HepG2 (cell line): ENCODE results near the gene SPACA4. TPM values are rescaled to one million over a fixed set of nuclear protein-coding genes. Genes with fewer than 3 reads are reported as not detected.

Experiments
- ATAC-seq: fragments of 200-7000 bp; cut with Tn5 transposase; 3 replicates; pipeline ENCODE4 v1.9.1; 2020; ENCODE audit warnings: mild to moderate bottlenecking, moderate library complexity
- BruUV-seq: library from RNA; stranded (reverse); fragments of 400-500 nt; replicated peaks from 2 replicates; lab custom pipeline; 2021; lab: Mats Ljungman, UMichigan
- CTCF ChIA-PET: fragments of 300-600 bp; formaldehyde crosslinking; extraction: SDS; loops from one replicate; lab custom pipeline; 2021; ENCODE audit warnings: low total read pairs, inconsistent platforms, low intra/inter-chr PET ratio; lab: Yijun Ruan, JAX
- POLR2A ChIA-PET: fragments of 350-600 bp; sonication (Branson Sonifier 250); formaldehyde crosslinking; loops from one replicate; lab custom pipeline; 2020; ENCODE audit warnings: antibody characterized with exemption, inconsistent platforms; lab: Yijun Ruan, JAX
- DNase-seq: peaks from one replicate; pipeline ENCODE4 v3.0.0-alpha.2; 2015; ENCODE audit warnings: low spot score
- FAIRE-seq: peaks from 3 replicates; lab custom pipeline; 2011; peaks lifted over from hg19 to GRCh38; lab: Jason Lieb, UNC
- H2AFZ ChIP-seq: one replicate; pipeline ENCODE4 v1.6.1; 2011; ENCODE audit warnings: low read length, inconsistent platforms
- H3K27ac ChIP-seq: fragments of 300-600 bp; 3 replicates; pipeline ENCODE4 v1.8.0; 2011; ENCODE audit warnings: mixed run types, mild to moderate bottlenecking, mixed read lengths, low read length, inconsistent platforms; ENCODE audit not compliant: insufficient read depth; ENCODE audit errors: extremely low read length
- H3K27me3 ChIP-seq, 2 experiments: fragments of 200-600 bp in 1 of 2; 2 replicates in 1 of 2; 3 replicates in 1 of 2; pipeline versions ENCODE4 v1.6.0 to v1.8.0; 2011; ENCODE audit warnings: low read length in 2 of 2, mild to moderate bottlenecking in 2 of 2, moderate library complexity in 2 of 2, inconsistent platforms in 1 of 2; ENCODE audit not compliant: insufficient read depth in 2 of 2, control insufficient read depth in 1 of 2
- H3K36me3 ChIP-seq, 2 experiments: fragments of 200-600 bp in 1 of 2; replicated peaks in 1 of 2; 2 replicates in 1 of 2; 3 replicates in 1 of 2; pipeline versions ENCODE4 v1.5.1 to v1.8.0; 2011; ENCODE audit warnings: low read length in 2 of 2, inconsistent platforms in 1 of 2; ENCODE audit not compliant: insufficient read depth in 2 of 2, control insufficient read depth in 1 of 2
- H3K4me1 ChIP-seq: 2 replicates; pipeline ENCODE4 v1.5.1; 2012; ENCODE audit warnings: low read length, inconsistent platforms; ENCODE audit not compliant: insufficient read depth
- H3K4me2 ChIP-seq: 2 replicates; pipeline ENCODE4 v1.6.0; 2011; ENCODE audit warnings: low read depth, low read length, inconsistent platforms
- H3K4me3 ChIP-seq, 3 experiments: fragments of 200-600 bp in 1 of 3; sonication (generic), shearing (Covaris generic) in 1 of 3; replicated peaks in 1 of 3; 2 replicates each; pipeline ENCODE4 v1.5.1; 2011 to 2016; ENCODE audit warnings: low read length in 3 of 3, inconsistent platforms in 2 of 3, low read depth in 2 of 3, mild to moderate bottlenecking in 2 of 3, control low read depth in 1 of 3, mixed read lengths in 1 of 3; ENCODE audit not compliant: insufficient read depth in 1 of 3
- H3K79me2 ChIP-seq: one replicate; pipeline ENCODE4 v1.6.1; 2011; ENCODE audit warnings: low read length, inconsistent platforms; ENCODE audit not compliant: insufficient read depth
- H3K9ac ChIP-seq: 2 replicates; pipeline ENCODE4 v1.6.0; 2011; ENCODE audit warnings: mild to moderate bottlenecking, low read depth, low read length, inconsistent platforms; ENCODE audit not compliant: insufficient read depth
- H3K9me3 ChIP-seq: 2 replicates; pipeline ENCODE4 v1.5.1; 2012; ENCODE audit warnings: mild to moderate bottlenecking, low read length
- H4K20me1 ChIP-seq: 2 replicates; pipeline ENCODE4 v1.6.0; 2011; ENCODE audit warnings: inconsistent platforms, mild to moderate bottlenecking, low read length, moderate library complexity; ENCODE audit not compliant: insufficient read depth
- AGO2 ChIP-seq: fragments of 200-400 bp; formaldehyde crosslinking; optimal IDR thresholded peaks from 2 replicates; pipeline ENCODE3; 2017; ENCODE audit warnings: mild to moderate bottlenecking, low read depth, low read length, moderate library complexity
- E2F1 ChIP-seq: sonication (generic); formaldehyde crosslinking; IDR thresholded peaks from 2 replicates; pipeline ENCODE4 v1.5.0; 2020; ENCODE audit warnings: missing genetic modification reagents
- KAT8 ChIP-seq: IDR thresholded peaks from 2 replicates; pipeline ENCODE4 v1.6.1; 2016; ENCODE audit warnings: missing genetic modification reagents, missing compliant biosample characterization
- MED13 ChIP-seq: sonication (generic); formaldehyde crosslinking; IDR thresholded peaks from 2 replicates; pipeline ENCODE4 v1.5.0; 2020; ENCODE audit warnings: missing genetic modification reagents
- MTF1 ChIP-seq: sonication (generic); formaldehyde crosslinking; IDR thresholded peaks from 2 replicates; pipeline ENCODE4 v1.5.0; 2020; ENCODE audit warnings: missing genetic modification reagents
- PAX8 ChIP-seq: sonication (generic); formaldehyde crosslinking; IDR thresholded peaks from 2 replicates; pipeline ENCODE4 v1.8.0; 2022; ENCODE audit warnings: mild to moderate bottlenecking, missing genetic modification reagents, borderline replicate concordance
- PCBP1 ChIP-seq: fragments of 200-400 bp; formaldehyde crosslinking; IDR thresholded peaks from 2 replicates; pipeline ENCODE4 v1.6.1; 2017; ENCODE audit warnings: mild to moderate bottlenecking, low read depth, low read length, borderline replicate concordance
- ZFP90 ChIP-seq: sonication (generic); formaldehyde crosslinking; IDR thresholded peaks from 2 replicates; pipeline ENCODE4 v1.8.0; 2022; ENCODE audit warnings: missing genetic modification reagents, mild to moderate bottlenecking, inconsistent platforms, borderline replicate concordance
- ZFP91 ChIP-seq: sonication (generic); formaldehyde crosslinking; IDR thresholded peaks from 2 replicates; pipeline ENCODE4 v1.9.0; 2022; ENCODE audit warnings: missing genetic modification reagents, mild to moderate bottlenecking, borderline replicate concordance
- ZNF12 ChIP-seq: sonication (generic); formaldehyde crosslinking; IDR thresholded peaks from 2 replicates; pipeline ENCODE4 v1.5.0; 2020; ENCODE audit warnings: missing genetic modification reagents
- ZNF264 ChIP-seq: sonication (generic); formaldehyde crosslinking; IDR thresholded peaks from 2 replicates; pipeline ENCODE4 v1.4.0; 2020; ENCODE audit warnings: missing genetic modification reagents
- ZNF30 ChIP-seq: sonication (generic); formaldehyde crosslinking; IDR thresholded peaks from 2 replicates; pipeline ENCODE4 v1.5.0; 2020; ENCODE audit warnings: mild to moderate bottlenecking, missing genetic modification reagents
- ZNF335 ChIP-seq: sonication (generic); formaldehyde crosslinking; IDR thresholded peaks from 2 replicates; pipeline ENCODE4 v1.4.0; 2020; ENCODE audit warnings: missing genetic modification reagents
- ZNF558 ChIP-seq: sonication (generic); formaldehyde crosslinking; IDR thresholded peaks from 2 replicates; pipeline ENCODE4 v1.9.0; 2022; ENCODE audit warnings: mild to moderate bottlenecking, missing genetic modification reagents, borderline replicate concordance
- ZNF564 ChIP-seq: sonication (generic); formaldehyde crosslinking; IDR thresholded peaks from 2 replicates; pipeline ENCODE4 v1.8.1; 2023; ENCODE audit warnings: mild to moderate bottlenecking, missing genetic modification reagents
- ZNF616 ChIP-seq: sonication (generic); formaldehyde crosslinking; IDR thresholded peaks from 2 replicates; pipeline ENCODE4 v1.5.0; 2020; ENCODE audit warnings: low read depth, mild to moderate bottlenecking, missing genetic modification reagents
- ZNF773 ChIP-seq: sonication (generic); formaldehyde crosslinking; IDR thresholded peaks from 2 replicates; pipeline ENCODE4 v1.4.0; 2020; ENCODE audit warnings: missing genetic modification reagents, borderline replicate concordance
- ZNF883 ChIP-seq: sonication (generic); formaldehyde crosslinking; IDR thresholded peaks from 2 replicates; pipeline ENCODE4 v1.5.1; 2020; ENCODE audit warnings: mild to moderate bottlenecking, missing genetic modification reagents; ENCODE audit errors: not compliant biosample characterization
- ZSCAN20 ChIP-seq: sonication (generic); formaldehyde crosslinking; IDR thresholded peaks from 2 replicates; pipeline ENCODE4 v1.4.0; 2020; ENCODE audit warnings: missing genetic modification reagents, mild to moderate bottlenecking, borderline replicate concordance
- ZSCAN5A ChIP-seq: sonication (generic); formaldehyde crosslinking; IDR thresholded peaks from 2 replicates; pipeline ENCODE4 v1.8.0; 2022; ENCODE audit warnings: mild to moderate bottlenecking, missing genetic modification reagents, borderline replicate concordance
- WGBS: methylation state at CpG from one replicate; pipeline ENCODE4 v1.1.6; 2017; ENCODE audit warnings: low lambda C conversion rate; 5-methylcytosine and 5-hydroxymethylcytosine counted together
- in situ Hi-C: cut with HindIII; loops from 2 replicates; pipeline ENCODE4 v1.10.0; 2017; ENCODE audit warnings: low pct_unique_long_range_greater_than_20kb; ENCODE audit not compliant: extremely low pct_ligation_motif_present
- intact Hi-C: fragments of 100-400 bp; cut with micrococcal nuclease; formaldehyde crosslinking; loops from one replicate; pipeline ENCODE4 v1.10.0; 2022; ENCODE audit not compliant: unreplicated experiment
- polyA plus RNA-seq, 8 experiments: library from polyadenylated mRNA; depleted of rRNA in 3 of 8; stranded (reverse) in 7 of 8; unstranded in 1 of 8; fragments of >200 nt; fragmentation: Illumina TruSeq in 4 of 8; extraction: Trizol in 4 of 8; gene quantifications; 2 replicates each; pipeline versions ENCODE4 v1.2.1 to v1.2.3, GENCODE V29; 2011 to 2016; ENCODE audit warnings: low read depth in 4 of 8, missing spikeins in 1 of 8, mixed read lengths in 1 of 8; ENCODE audit not compliant: insufficient read depth in 1 of 8
- total RNA-seq, 5 experiments: library from RNA; depleted of rRNA; stranded (reverse); fragments of >200 nt; fragmentation: Illumina TruSeq; extraction: Trizol; gene quantifications; 2 replicates each; pipeline ENCODE4 v1.2.3, GENCODE V29; 2016; ENCODE audit warnings: low read depth in 1 of 5

The SPACA4 gene
- total and polyA plus RNA-seq, 2 of the 13 experiments (the other 11 are each of a cell fraction or from before 2014, with no cell fraction given), result not detected

GRCh38 chr19:48627201-48627864 is 20.8 kb downstream of the SPACA4 start (continued):
- TF ChIP-seq PCBP1 (no peak), ZNF773 (CRISPR knock-in tag) (no peak), MTF1 (CRISPR knock-in tag) (no peak), ZNF616 (CRISPR knock-in tag) (no peak), ZSCAN5A (CRISPR knock-in tag) (no peak; the same call in 1 of the 2 replicates), ZNF335 (CRISPR knock-in tag) (no peak), ZNF264 (no peak), ZNF12 (CRISPR knock-in tag) (peak; percentile 77; the same call in 1 of the 2 replicates), ZSCAN20 (CRISPR knock-in tag) (no peak), KAT8 (0 out of 2 replicates have a peak, but pooled peaks have one; percentile 30), ZNF883 (CRISPR knock-in tag) (no peak), MED13 (no peak)

- intact Hi-C loops, result no loop called here
- Histone ChIP-seq H3K79me2 (no peaks in the 10 kb centered on the region), H4K20me1 (no peaks in the 10 kb centered on the region), H3K9me3 (no peaks in the 10 kb centered on the region), H3K4me1 (peaks cover 57% of the 10 kb centered on the region), H3K9ac (peak overlapping the region; percentile 26; the same call in 1 of the 2 replicates), H3K27me3 (no peaks in the 10 kb centered on the region), H3K4me3 (no peak overlapping the region), H2AFZ (no peak overlapping the region), H3K27ac (peak overlapping the region; percentile 69), H3K36me3 (no peaks in the 10 kb centered on the region), H3K4me2 (no peak overlapping the region)
- ATAC-seq (no peak), DNase-seq (no peak), FAIRE-seq (no peak)
- in situ Hi-C loops, result no loop called here
- POLR2A ChIA-PET, result interaction anchor here (1.8 kb wide), 1 partner anchor 9 kb away, joined by 20 read pairs; the partner anchor contains the start of genes RPL18 and SPHK2
- WGBS, result 92% methylated on average over 5 of the region's 17 CpGs
- BruUV-seq, result no TSS peak
- CTCF ChIA-PET, result no interaction called here
- no peak for TF ChIP-seq ZNF558
- TF ChIP-seq PAX8 (CRISPR knock-in tag), result no peak
- TF ChIP-seq ZFP91 (CRISPR knock-in tag), result 0 out of 2 replicates have a peak, but pooled peaks have one; percentile 3
- no peak for TF ChIP-seq ZNF564 (CRISPR knock-in tag)
- peak; percentile 36 for TF ChIP-seq AGO2
- TF ChIP-seq ZNF30 (CRISPR knock-in tag), result 0 out of 2 replicates have a peak, but pooled peaks have one; percentile 1
- 0 out of 2 replicates have a peak, but pooled peaks have one; percentile 4 for TF ChIP-seq E2F1
- 0 out of 2 replicates have a peak, but pooled peaks have one; percentile 8 for TF ChIP-seq ZFP90 (CRISPR knock-in tag)
These were observed 21.3 kb downstream of the SPACA4 start for GRCh38 chr19:48627865-48628314.
